Colonic mucosa (tissue), 4 donors: ENCODE measurements around the gene TTC28. TPM values are rescaled to one million over a fixed set of nuclear protein-coding genes. Genes with fewer than 3 reads are reported as not detected.

Experiments used
- DNase-seq: peaks from one replicate; pipeline ENCODE4 v3.0.0-alpha.2; 2020
- H3K27ac ChIP-seq: fragments of 200-600 bp; one replicate; pipeline ENCODE4 v1.8.0; 2021
- H3K27me3 ChIP-seq: fragments of 200-600 bp; one replicate; pipeline ENCODE4 v1.8.0; 2021
- H3K36me3 ChIP-seq: fragments of 200-600 bp; one replicate; pipeline ENCODE4 v1.8.0; 2021
- H3K4me1 ChIP-seq: fragments of 200-600 bp; one replicate; pipeline ENCODE4 v1.8.0; 2021; ENCODE audit warnings: mild to moderate bottlenecking
- H3K4me3 ChIP-seq: fragments of 200-600 bp; one replicate; pipeline ENCODE4 v1.8.0; 2021
- H3K9ac ChIP-seq, 2 donors: one replicate each; pipeline ENCODE4 v1.7.0; 2013; ENCODE audit warnings: control low read depth in 2 of 2, low read depth in 2 of 2, low read length in 2 of 2
- H3K9me3 ChIP-seq: fragments of 200-600 bp; one replicate; pipeline ENCODE4 v1.8.0; 2021
- CTCF ChIP-seq: fragments of 200-600 bp; IDR thresholded peaks from one replicate; pipeline ENCODE4 v1.8.0; 2022; ENCODE audit warnings: antibody characterized with exemption, mild to moderate bottlenecking
- intact Hi-C: fragments of 100-400 bp; cut with DNase I; formaldehyde crosslinking; loops from one replicate; pipeline ENCODE4 v1.14.1; 2022
- total RNA-seq, 2 donors: library from RNA; stranded (reverse); fragmentation: NEBNext Ultra II Directional in 1 of 2; extraction: Animal tissue kit (Norgen Biotek cat#: 25700) in 1 of 2; gene quantifications; one replicate each; pipeline ENCODE4 v1.2.1, GENCODE V29; 2021
- donor health status: healthy.
- donor health status: DM: no; HTN: no; CAD: no.
- donor health status: DM: no; HTN: no; CAD: no.

The TTC28 gene
- total RNA-seq, 2 donors from 2014 or later = 6.6 to 9.2 TPM

DNA sequence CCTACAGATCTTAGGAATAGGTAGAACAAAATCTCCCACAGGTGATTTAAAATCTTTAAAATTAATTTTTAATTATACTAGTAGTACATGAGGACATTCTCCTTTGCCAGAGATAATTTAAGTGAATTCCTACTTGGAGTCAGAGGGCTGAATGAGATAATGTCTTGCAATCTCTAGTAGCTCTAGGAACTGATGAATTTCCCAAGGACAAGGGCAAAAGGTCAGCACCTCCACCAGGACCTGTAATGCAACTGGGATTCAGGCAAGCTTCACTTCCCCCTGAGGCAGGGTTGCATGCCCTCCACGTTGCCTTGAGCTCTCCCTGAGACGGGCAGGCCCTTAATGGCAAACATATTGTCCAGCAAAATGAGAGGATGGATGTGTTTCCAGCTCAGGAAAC is 430.2 kb downstream of the TTC28 start:
- intact Hi-C loops = no loop called here
- Histone ChIP-seq H3K4me1 (no peaks in the 10 kb centered on the region), H3K9ac (no peak overlapping the region), H3K27ac (no peak overlapping the region), H3K9me3 (no peaks in the 10 kb centered on the region), H3K36me3 (no peaks in the 10 kb centered on the region), H3K27me3 (no peaks in the 10 kb centered on the region), H3K4me3 (no peak overlapping the region)
- TF ChIP-seq CTCF = no peak
- DNase-seq = no peak

GRCh38 chr22:28247667-28248363 is 431.8 kb downstream of the TTC28 start:
- intact Hi-C loops = no loop called here
- Histone ChIP-seq H3K27ac (no peak overlapping the region), H3K4me3 (no peak overlapping the region), H3K9ac (no peak overlapping the region), H3K9me3 (no peaks in the 10 kb centered on the region), H3K4me1 (no peaks in the 10 kb centered on the region), H3K36me3 (no peaks in the 10 kb centered on the region), H3K27me3 (no peaks in the 10 kb centered on the region)
- TF ChIP-seq CTCF = no peak
- DNase-seq = no peak

DNA sequence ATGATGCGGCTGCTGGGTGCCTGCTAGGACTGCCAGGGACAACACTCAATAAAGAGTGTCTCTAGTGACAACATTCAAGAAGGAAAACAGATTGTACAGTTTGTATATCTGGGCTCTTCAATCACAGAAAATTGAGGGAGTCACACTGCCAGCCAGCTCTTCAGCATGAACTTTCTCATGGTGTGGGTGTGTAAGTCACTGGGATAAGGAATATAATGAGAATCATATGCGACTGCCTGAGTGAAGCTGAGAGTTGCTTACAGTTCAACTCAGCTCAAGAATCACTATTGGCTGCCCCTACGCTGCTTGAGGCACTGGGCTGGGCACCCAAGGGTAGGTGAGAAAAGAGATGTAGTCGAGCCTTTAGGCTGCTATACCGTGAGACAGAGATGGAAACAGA is 432.5 kb downstream of the TTC28 start:
- no peak overlapping the region for H3K27ac ChIP-seq
- H3K27me3 ChIP-seq = no peaks in the 10 kb centered on the region
- TF ChIP-seq CTCF = no peak
- no peaks in the 10 kb centered on the region for H3K36me3 ChIP-seq
- no peak overlapping the region for H3K9ac ChIP-seq
- H3K4me1 ChIP-seq = no peaks in the 10 kb centered on the region
- no peak overlapping the region for H3K4me3 ChIP-seq
- no peaks in the 10 kb centered on the region for H3K9me3 ChIP-seq
- intact Hi-C loops = no loop called here
- no peak for DNase-seq

DNA sequence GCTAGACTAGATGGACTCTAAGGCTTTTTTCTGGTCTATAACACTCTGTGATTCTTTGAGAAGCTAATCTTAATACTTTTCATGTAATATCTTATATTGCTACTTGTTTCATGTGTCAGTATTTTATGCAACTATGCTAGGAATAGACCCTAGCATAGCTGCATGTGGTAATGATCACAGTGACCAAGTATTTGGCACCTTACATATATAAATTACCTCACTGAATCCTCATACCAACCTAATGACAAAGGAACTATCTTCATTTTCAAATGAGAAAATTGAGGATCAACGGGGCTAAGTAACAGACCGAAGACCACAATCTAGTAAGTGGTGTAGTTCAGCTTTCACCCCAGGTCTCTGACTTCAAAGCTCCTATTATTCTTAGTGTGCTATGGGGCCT is 433.2 kb downstream of the TTC28 start:
- no peak overlapping the region for H3K9ac ChIP-seq
- H3K4me1 ChIP-seq = no peaks in the 10 kb centered on the region

GRCh38 chr22:28245579-28246224 is 433.9 kb downstream of the TTC28 start:
- Histone ChIP-seq H3K27me3 (no peaks in the 10 kb centered on the region), H3K4me1 (no peaks in the 10 kb centered on the region), H3K27ac (no peak overlapping the region), H3K9ac (no peak overlapping the region), H3K4me3 (no peak overlapping the region), H3K36me3 (no peaks in the 10 kb centered on the region), H3K9me3 (no peaks in the 10 kb centered on the region)
- no peak for DNase-seq
- TF ChIP-seq CTCF = no peak
- intact Hi-C loops = no loop called here

More for the DNA sequence above, 433.2 kb downstream of the TTC28 start:
- Histone ChIP-seq H3K9me3 (no peaks in the 10 kb centered on the region), H3K4me3 (no peak overlapping the region), H3K36me3 (no peaks in the 10 kb centered on the region), H3K27me3 (no peaks in the 10 kb centered on the region), H3K27ac (no peak overlapping the region)
- intact Hi-C loops = no loop called here
- TF ChIP-seq CTCF = no peak
- DNase-seq = no peak
